ENCODE measurements around the gene POU2F2. TPM values are rescaled to one million over a fixed set of nuclear protein-coding genes. Genes with fewer than 3 reads are reported as not detected.

POU2F2 gene
- total and polyA plus RNA-seq, 10 of the 15 experiments (the other 5 are each of a cell fraction or from before 2014, with no cell fraction given) = 4.4 to 62.4 (median 37.9) TPM

DNA sequence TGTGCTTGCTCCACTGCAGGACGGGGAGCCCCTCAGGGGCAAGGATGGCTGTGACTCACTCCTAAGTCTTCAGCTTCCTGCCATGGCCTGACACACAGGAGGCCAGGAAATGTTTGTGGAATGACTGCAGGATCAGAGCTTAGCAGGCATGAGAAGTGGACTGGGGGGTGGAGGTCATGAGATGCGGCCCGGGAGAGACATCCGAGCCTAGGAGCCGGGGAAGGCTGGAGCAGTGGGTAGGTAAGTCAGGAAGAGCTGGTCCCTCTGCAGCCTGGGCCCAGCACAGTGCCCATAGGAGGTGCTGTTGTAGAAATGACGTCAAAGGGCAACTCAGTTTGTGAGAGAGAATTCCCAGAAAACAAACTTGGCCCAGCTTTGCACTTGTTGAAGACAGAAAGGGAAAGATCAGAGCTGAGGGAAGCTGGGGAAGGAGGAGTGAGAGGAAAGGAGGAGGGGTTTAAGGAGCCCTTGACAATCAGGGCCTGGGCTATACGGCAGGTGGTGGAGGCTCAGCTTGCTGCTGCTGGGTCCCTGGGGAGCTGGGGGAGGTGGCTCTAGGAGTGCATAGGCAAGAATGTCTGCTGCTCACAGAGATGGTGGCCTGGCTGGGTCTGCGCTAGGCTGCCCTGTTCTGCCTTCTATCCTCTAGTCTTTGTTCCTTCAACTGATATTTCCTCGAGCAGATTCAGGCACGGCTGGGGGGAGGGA, 18.5 kb downstream of the POU2F2 start (continued):
- no peak for TF ChIP-seq NFYA (IDR thresholded peaks at IDR 0.05; ENCODE audit: borderline replicate concordance, low read depth, low read length)
- TF ChIP-seq HCFC1 (IDR thresholded peaks at IDR 0.05; ENCODE audit: low read length) = 0 out of 2 replicates have a peak, but pooled peaks have one; percentile 11
- TF ChIP-seq ZNF274 (IDR thresholded peaks at IDR 0.05; ENCODE audit: insufficient read depth, insufficient read length) = no peak
- TF ChIP-seq, protein P1, sequence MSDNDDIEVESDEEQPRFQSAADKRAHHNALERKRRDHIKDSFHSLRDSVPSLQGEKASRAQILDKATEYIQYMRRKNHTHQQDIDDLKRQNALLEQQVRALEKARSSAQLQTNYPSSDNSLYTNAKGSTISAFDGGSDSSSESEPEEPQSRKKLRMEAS (IDR thresholded peaks at IDR 0.05; ENCODE audit: low read depth, low read length) = no peak
- no peak for TF ChIP-seq RBBP5 (conservative IDR thresholded peaks at IDR 0.05)
- no peak for TF ChIP-seq KLF5 (IDR thresholded peaks at IDR 0.05; ENCODE audit: partially characterized antibody)
- no peak for TF ChIP-seq FOS (IDR thresholded peaks at IDR 0.05; ENCODE audit: borderline replicate concordance, extremely low read depth, insufficient read length)
- TF ChIP-seq, protein P2, sequence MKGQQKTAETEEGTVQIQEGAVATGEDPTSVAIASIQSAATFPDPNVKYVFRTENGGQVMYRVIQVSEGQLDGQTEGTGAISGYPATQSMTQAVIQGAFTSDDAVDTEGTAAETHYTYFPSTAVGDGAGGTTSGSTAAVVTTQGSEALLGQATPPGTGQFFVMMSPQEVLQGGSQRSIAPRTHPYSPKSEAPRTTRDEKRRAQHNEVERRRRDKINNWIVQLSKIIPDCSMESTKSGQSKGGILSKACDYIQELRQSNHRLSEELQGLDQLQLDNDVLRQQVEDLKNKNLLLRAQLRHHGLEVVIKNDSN (IDR thresholded peaks at IDR 0.05; ENCODE audit: borderline replicate concordance, extremely low read length, insufficient read depth, low read depth, low read length) = no peak
- no peak for TF ChIP-seq EZH2 (IDR thresholded peaks at IDR 0.05; ENCODE audit: borderline replicate concordance, control insufficient read depth, low read depth, low read length)
- TF ChIP-seq, protein P3, sequence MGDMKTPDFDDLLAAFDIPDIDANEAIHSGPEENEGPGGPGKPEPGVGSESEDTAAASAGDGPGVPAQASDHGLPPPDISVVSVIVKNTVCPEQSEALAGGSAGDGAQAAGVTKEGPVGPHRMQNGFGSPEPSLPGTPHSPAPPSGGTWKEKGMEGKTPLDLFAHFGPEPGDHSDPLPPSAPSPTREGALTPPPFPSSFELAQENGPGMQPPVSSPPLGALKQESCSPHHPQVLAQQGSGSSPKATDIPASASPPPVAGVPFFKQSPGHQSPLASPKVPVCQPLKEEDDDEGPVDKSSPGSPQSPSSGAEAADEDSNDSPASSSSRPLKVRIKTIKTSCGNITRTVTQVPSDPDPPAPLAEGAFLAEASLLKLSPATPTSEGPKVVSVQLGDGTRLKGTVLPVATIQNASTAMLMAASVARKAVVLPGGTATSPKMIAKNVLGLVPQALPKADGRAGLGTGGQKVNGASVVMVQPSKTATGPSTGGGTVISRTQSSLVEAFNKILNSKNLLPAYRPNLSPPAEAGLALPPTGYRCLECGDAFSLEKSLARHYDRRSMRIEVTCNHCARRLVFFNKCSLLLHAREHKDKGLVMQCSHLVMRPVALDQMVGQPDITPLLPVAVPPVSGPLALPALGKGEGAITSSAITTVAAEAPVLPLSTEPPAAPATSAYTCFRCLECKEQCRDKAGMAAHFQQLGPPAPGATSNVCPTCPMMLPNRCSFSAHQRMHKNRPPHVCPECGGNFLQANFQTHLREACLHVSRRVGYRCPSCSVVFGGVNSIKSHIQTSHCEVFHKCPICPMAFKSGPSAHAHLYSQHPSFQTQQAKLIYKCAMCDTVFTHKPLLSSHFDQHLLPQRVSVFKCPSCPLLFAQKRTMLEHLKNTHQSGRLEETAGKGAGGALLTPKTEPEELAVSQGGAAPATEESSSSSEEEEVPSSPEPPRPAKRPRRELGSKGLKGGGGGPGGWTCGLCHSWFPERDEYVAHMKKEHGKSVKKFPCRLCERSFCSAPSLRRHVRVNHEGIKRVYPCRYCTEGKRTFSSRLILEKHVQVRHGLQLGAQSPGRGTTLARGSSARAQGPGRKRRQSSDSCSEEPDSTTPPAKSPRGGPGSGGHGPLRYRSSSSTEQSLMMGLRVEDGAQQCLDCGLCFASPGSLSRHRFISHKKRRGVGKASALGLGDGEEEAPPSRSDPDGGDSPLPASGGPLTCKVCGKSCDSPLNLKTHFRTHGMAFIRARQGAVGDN (IDR thresholded peaks at IDR 0.05) = no peak
- TF ChIP-seq, protein P4, sequence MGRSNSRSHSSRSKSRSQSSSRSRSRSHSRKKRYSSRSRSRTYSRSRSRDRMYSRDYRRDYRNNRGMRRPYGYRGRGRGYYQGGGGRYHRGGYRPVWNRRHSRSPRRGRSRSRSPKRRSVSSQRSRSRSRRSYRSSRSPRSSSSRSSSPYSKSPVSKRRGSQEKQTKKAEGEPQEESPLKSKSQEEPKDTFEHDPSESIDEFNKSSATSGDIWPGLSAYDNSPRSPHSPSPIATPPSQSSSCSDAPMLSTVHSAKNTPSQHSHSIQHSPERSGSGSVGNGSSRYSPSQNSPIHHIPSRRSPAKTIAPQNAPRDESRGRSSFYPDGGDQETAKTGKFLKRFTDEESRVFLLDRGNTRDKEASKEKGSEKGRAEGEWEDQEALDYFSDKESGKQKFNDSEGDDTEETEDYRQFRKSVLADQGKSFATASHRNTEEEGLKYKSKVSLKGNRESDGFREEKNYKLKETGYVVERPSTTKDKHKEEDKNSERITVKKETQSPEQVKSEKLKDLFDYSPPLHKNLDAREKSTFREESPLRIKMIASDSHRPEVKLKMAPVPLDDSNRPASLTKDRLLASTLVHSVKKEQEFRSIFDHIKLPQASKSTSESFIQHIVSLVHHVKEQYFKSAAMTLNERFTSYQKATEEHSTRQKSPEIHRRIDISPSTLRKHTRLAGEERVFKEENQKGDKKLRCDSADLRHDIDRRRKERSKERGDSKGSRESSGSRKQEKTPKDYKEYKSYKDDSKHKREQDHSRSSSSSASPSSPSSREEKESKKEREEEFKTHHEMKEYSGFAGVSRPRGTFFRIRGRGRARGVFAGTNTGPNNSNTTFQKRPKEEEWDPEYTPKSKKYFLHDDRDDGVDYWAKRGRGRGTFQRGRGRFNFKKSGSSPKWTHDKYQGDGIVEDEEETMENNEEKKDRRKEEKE (IDR thresholded peaks at IDR 0.05) = no peak
- TF ChIP-seq RCOR1 (conservative IDR thresholded peaks at IDR 0.05; ENCODE audit: low read depth, low read length) = no peak
- TF ChIP-seq, protein P5, sequence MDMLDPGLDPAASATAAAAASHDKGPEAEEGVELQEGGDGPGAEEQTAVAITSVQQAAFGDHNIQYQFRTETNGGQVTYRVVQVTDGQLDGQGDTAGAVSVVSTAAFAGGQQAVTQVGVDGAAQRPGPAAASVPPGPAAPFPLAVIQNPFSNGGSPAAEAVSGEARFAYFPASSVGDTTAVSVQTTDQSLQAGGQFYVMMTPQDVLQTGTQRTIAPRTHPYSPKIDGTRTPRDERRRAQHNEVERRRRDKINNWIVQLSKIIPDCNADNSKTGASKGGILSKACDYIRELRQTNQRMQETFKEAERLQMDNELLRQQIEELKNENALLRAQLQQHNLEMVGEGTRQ (IDR thresholded peaks at IDR 0.05; ENCODE audit: borderline replicate concordance, low read depth, low read length) = no peak
- TF ChIP-seq, protein P6, sequence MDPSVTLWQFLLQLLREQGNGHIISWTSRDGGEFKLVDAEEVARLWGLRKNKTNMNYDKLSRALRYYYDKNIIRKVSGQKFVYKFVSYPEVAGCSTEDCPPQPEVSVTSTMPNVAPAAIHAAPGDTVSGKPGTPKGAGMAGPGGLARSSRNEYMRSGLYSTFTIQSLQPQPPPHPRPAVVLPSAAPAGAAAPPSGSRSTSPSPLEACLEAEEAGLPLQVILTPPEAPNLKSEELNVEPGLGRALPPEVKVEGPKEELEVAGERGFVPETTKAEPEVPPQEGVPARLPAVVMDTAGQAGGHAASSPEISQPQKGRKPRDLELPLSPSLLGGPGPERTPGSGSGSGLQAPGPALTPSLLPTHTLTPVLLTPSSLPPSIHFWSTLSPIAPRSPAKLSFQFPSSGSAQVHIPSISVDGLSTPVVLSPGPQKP (IDR thresholded peaks at IDR 0.05; ENCODE audit: low read depth, low read length) = no peak
- no peak for TF ChIP-seq RUNX3 (IDR thresholded peaks at IDR 0.05; ENCODE audit: low read length)
- peak; percentile 61; the same call in 1 of the 2 replicates for TF ChIP-seq DPF2 (IDR thresholded peaks at IDR 0.05)
- TF ChIP-seq, protein P7, sequence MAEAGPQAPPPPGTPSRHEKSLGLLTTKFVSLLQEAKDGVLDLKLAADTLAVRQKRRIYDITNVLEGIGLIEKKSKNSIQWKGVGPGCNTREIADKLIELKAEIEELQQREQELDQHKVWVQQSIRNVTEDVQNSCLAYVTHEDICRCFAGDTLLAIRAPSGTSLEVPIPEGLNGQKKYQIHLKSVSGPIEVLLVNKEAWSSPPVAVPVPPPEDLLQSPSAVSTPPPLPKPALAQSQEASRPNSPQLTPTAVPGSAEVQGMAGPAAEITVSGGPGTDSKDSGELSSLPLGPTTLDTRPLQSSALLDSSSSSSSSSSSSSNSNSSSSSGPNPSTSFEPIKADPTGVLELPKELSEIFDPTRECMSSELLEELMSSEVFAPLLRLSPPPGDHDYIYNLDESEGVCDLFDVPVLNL (IDR thresholded peaks at IDR 0.05; ENCODE audit: low read depth, low read length) = no peak
- no peak for TF ChIP-seq TAF1 (IDR thresholded peaks at IDR 0.05; ENCODE audit: borderline replicate concordance, low read depth, low read length)

Data from GM12878 (cell line).